ENCODE data around the gene C4orf50.
"Not testable (repeated sequence)": the region's sequence is repeated elsewhere in the genome, so short reads cannot be mapped to it uniquely, and the experiment has no call there.

The C4orf50 gene

DNA sequence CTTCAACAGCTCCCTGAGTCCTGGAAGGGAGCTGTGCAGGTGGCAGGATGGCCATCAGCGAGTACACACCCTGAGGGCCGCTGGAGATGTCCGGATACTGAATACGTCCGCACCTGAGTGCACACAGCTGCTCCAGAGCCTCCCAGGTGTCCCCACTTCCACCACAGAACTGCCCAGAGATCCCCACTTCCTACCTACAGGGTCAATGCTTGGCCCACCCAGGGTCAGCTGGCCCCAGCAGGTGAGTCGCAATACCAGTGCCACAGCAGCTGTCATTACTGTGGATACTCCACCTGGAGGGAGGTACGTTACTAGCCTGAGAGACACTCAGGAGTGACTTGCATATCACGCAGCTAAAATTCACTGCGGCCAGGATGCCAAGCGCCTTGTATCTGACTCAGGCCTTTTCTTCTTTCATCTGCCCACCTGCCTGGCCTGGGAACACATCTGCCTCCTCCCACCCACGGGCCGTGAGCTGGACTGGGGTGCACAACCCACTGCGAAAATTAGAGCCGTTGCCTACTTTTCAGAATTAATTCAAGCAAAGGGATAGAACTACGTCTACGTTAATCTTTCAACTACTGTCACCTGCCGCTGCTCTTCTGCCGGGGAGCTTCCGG is 9.4 kb downstream of the C4orf50 start:
- in situ Hi-C loops (cut with HindIII; ENCODE audit: low sequenced_read_pairs) = loop anchor here (5.0 kb wide), 1 partner anchor 68 kb away; no protein-coding TSS in a partner anchor
- TF ChIP-seq, protein P1, sequence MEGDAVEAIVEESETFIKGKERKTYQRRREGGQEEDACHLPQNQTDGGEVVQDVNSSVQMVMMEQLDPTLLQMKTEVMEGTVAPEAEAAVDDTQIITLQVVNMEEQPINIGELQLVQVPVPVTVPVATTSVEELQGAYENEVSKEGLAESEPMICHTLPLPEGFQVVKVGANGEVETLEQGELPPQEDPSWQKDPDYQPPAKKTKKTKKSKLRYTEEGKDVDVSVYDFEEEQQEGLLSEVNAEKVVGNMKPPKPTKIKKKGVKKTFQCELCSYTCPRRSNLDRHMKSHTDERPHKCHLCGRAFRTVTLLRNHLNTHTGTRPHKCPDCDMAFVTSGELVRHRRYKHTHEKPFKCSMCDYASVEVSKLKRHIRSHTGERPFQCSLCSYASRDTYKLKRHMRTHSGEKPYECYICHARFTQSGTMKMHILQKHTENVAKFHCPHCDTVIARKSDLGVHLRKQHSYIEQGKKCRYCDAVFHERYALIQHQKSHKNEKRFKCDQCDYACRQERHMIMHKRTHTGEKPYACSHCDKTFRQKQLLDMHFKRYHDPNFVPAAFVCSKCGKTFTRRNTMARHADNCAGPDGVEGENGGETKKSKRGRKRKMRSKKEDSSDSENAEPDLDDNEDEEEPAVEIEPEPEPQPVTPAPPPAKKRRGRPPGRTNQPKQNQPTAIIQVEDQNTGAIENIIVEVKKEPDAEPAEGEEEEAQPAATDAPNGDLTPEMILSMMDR (IDR thresholded peaks at IDR 0.05; ENCODE audit: low read depth, low read length, missing control alignments) = no peak
- no peak overlapping the region for H3K4me3 ChIP-seq (ENCODE audit: low read depth, low read length)
- DNase-seq (ENCODE audit: low read depth) = no peak

DNA sequence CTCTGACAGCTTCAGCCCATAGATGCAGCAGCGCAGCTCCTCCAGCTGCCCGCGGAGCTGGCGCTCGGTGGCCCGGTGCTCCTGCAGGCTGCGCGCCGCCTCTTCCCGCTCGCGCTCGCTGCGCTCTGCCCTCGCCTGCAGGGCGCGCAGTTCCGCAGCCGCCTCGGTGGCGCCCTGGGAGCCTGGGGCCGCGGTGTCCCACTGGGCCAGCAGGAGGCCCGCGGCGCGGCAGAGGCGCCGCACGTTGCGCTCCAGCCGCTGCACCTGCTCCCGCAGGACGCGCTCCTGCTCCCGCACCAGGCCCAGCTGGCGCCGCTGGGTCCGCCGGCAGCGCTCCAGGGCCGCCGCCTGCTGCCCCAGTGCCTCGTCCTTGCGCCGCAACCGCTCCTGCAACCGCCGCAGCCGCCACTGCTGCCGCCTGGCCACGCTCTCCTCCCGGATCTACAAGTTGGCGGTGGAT is 10.1 kb downstream of the C4orf50 start:
- TF ChIP-seq, protein P1 (IDR thresholded peaks at IDR 0.05; ENCODE audit: low read depth, low read length, missing control alignments) = no peak
- DNase-seq (ENCODE audit: low read depth) = no peak
- in situ Hi-C loops (cut with HindIII; ENCODE audit: low sequenced_read_pairs) = loop anchor here (5.0 kb wide), 1 partner anchor 69 kb away; no protein-coding TSS in a partner anchor
- H3K4me3 ChIP-seq (ENCODE audit: low read depth, low read length) = no peak overlapping the region

DNA sequence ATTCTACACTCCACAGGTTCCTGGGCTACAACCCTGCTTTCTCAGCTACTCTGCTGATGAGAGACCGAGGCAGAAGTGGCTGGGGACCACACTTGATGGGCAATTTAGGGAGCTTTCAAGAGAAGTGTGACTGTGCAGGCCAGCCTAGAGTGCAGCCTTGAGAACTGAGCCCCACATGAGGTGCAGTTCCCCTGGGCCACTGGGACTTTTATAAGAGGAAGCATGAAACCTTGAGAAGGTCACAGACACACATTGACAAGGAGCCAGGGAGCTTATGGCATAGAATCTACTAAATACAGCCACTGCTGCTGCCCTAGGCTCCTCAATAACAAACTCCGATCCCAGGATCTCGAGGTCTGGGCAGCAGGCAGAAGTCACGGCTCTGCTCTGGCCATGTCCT is 13.1 kb downstream of the C4orf50 start:
- in situ Hi-C loops (cut with HindIII; ENCODE audit: low sequenced_read_pairs) = loop anchor here (5.0 kb wide), 1 partner anchor 72 kb away; no protein-coding TSS in a partner anchor
- TF ChIP-seq, protein P1 (IDR thresholded peaks at IDR 0.05; ENCODE audit: low read depth, low read length, missing control alignments) = no peak
- H3K4me3 ChIP-seq (ENCODE audit: low read depth, low read length) = no peak overlapping the region
- no peak for DNase-seq (ENCODE audit: low read depth)

DNA sequence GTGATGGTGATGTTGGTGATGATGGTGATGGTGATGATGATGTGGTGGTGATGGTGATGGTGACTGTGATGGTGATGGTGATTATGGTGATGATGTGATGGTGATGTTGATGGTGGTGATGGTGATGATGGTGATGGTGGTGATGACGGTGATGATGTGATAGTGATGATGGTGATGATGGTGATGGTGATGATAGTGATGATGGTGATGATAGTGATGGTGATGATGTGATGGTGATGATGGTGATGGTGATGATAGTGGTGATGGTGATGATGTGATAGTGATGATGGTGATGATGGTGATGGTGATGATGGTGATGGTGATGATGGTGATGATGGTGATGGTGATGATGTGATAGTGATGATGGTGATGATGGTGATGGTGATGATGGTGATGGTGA is 14.7 kb downstream of the C4orf50 start:
- in situ Hi-C loops (cut with HindIII; ENCODE audit: low sequenced_read_pairs); H3K4me3 ChIP-seq (ENCODE audit: low read depth, low read length); DNase-seq (ENCODE audit: low read depth): not testable (repeated sequence)

DNA sequence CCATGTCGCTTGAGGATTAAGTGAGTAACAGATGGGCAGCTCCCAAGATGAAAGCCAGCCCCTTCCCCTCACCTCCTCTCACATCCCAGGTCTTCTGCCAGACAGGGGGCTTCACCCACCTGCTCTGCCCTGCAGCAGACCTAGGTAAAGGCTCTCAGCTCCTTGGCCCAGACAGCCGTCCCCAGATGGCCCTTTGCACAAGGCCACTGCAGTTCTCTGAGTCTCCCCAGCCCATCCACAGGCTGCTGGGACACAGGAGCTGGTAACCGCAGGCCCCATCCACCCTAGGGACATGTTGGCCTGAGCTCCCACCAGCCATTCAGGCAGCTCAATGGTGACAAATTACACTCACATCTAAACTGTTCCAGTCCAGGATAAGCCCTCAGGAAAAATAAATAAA is 15.3 kb downstream of the C4orf50 start:
- in situ Hi-C loops (cut with HindIII; ENCODE audit: low sequenced_read_pairs) = no loop called here
- no peak overlapping the region for H3K4me3 ChIP-seq (ENCODE audit: low read depth, low read length)
- DNase-seq (ENCODE audit: low read depth) = no peak
- TF ChIP-seq, protein P1 (IDR thresholded peaks at IDR 0.05; ENCODE audit: low read depth, low read length, missing control alignments) = no peak

DNA sequence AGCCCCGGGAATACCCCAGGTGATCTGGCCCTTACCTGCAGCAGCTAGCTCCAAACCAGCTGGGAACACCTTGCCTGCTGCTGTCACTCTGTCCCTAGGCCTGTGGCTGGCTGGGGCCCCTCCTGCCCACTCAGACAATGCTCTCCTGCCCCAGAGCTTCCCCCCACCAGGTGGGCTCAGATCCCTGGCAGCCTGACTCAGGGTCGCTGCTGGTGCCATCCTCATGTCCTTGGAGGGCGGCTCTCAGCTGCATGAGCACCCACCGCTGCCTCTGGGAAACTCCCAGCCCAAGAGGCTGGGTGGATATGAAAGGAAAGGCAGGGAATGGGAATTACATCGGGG is 15.8 kb downstream of the C4orf50 start:
- in situ Hi-C loops (cut with HindIII; ENCODE audit: low sequenced_read_pairs) = no loop called here
- no peak overlapping the region for H3K4me3 ChIP-seq (ENCODE audit: low read depth, low read length)
- no peak for DNase-seq (ENCODE audit: low read depth)
- TF ChIP-seq, protein P1 (IDR thresholded peaks at IDR 0.05; ENCODE audit: low read depth, low read length, missing control alignments) = no peak

DNA sequence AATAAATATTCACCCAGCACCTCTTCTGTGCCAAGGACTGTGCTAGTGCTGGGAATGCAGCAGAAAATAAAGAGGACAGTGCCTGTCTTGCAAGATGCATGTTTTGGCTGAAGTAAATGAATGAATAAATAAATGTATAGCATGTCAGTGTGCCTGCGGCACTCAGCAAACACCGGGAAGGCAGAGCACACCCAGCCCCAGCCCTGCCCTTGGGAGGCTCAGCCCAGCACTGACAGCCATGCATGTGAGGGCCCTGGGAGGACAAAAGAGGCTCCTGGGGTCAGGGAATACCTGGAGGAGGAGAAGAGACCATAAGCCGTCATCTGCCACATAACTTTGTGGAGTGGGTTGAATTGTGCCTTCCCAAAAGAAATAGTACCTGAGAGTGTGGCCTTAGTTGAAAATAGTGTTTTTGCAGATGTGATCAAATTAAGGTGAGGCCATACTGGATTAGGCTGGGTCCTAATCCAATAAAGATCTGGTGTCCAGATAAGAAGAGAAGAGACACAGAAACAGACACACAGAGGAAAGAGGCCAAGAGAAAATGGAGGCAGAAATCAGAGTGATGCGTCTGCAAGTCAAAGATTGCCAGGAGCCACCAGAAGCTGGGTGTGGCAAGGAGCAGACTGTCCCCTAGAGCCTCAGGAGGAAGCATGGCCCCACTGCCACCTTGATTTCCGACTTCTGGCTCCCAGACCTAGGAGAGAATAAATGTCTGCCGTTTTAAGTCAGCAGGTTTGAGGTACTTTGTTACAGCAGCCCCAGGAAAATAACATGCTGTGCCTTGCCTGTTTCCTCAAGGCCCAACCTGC is 16.3 kb downstream of the C4orf50 start:
- in situ Hi-C loops (cut with HindIII; ENCODE audit: low sequenced_read_pairs) = no loop called here
- no peak overlapping the region for H3K4me3 ChIP-seq (ENCODE audit: low read depth, low read length)
- TF ChIP-seq, protein P1 (IDR thresholded peaks at IDR 0.05; ENCODE audit: low read depth, low read length, missing control alignments) = no peak
- DNase-seq (ENCODE audit: low read depth) = no peak

All from astrocyte of the cerebellum (primary cell).